ENCODE measurements around the gene RNF220. TPM values are rescaled to one million over a fixed set of nuclear protein-coding genes. Genes with fewer than 3 reads are reported as not detected.
A peak's percentile ranks its signal among the peaks of the same experiment; 100 is the strongest.

RNF220 gene
- total RNA-seq, 1 donor from 2014 or later: 47.1 TPM

DNA sequence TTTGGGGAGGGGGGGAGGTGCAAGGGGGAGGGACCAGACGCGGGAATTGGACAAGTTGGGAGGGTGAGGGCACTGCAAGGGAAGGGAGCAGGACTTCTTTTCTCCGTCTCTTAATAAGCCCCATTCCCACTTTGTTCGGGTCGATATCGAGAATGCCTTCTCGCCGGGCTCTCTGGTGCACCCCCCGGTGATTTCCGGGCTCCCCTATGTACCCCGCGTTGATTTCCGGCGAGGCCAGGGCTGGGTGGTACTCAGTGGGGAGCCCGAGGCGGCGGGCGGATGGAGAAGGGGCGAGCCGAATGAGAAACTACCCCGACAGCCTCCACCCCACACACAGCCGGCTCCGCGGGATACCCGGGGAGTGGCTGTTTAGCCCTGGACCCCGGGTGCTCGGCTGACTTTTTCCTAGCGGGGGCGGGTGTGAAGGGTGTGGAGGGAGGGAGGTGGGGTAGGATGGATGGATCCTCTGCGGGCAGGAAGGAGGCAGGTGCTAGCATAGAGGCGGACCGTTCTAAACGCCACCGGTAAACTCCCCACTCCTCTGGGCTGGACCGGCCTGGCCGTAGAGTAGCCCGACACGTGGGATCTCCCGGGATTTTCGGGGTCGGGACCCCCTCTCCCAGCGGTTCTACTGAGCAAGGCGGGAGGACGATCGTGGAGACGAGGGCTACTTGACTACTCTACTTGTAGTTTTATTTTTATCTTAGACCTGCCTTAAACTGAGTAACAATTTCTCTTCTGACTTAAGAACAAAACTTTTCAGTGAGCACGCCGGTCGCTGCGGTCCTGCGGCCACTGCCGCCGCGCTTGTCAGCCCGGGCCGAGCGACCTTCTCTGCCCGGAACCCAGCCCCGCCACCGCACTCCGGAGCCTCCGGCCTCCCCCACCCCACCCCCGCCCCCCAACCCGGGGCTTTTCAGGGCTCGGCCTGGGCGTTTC, 1.0 kb downstream of the RNF220 start:
- peak overlapping the region; percentile 72 for H3K27ac Mint-ChIP-seq (ENCODE audit: unreplicated experiment)
- Histone ChIP-seq H3K4me2 (ENCODE audit: low read length) (peak overlapping the region; percentile 97), H3K27ac (ENCODE audit: low read depth, low read length) (no peak overlapping the region), H3K79me2 (ENCODE audit: insufficient read depth, low read length) (peaks cover 2% of the 10 kb centered on the region), H2AFZ (ENCODE audit: low read depth, low read length) (peak overlapping the region; percentile 96), H3K36me3 (ENCODE audit: insufficient read depth, low read length) (no peaks in the 10 kb centered on the region), H4K20me1 (ENCODE audit: insufficient read depth, low read length) (peaks cover 15% of the 10 kb centered on the region), H3K27me3 (ENCODE audit: insufficient read depth, low read length) (peaks cover 62% of the 10 kb centered on the region), H3K4me3 (ENCODE audit: insufficient read depth, low read depth, low read length) (peak overlapping the region; percentile 59), H3K9ac (ENCODE audit: low read length) (peak overlapping the region; percentile 70), H3K4me1 (ENCODE audit: insufficient read depth, low read length) (peaks cover 14% of the 10 kb centered on the region), H3K9me3 (ENCODE audit: insufficient read depth, low read depth, low read length) (no peaks in the 10 kb centered on the region)
- peak overlapping the region; percentile 94 for H3K4me3 Mint-ChIP-seq (ENCODE audit: unreplicated experiment)
- H3K36me3 Mint-ChIP-seq (ENCODE audit: low read depth, unreplicated experiment): no peaks in the 10 kb centered on the region
- peaks cover 7% of the 10 kb centered on the region for H3K4me1 Mint-ChIP-seq (ENCODE audit: low read depth, unreplicated experiment)
- H3K9me3 Mint-ChIP-seq (ENCODE audit: unreplicated experiment): no peaks in the 10 kb centered on the region
- peaks cover 17% of the 10 kb centered on the region for H3K27me3 Mint-ChIP-seq (ENCODE audit: low read depth, unreplicated experiment)
- no peak for DNase-seq (ENCODE audit: low read depth)
- peak; percentile 82 for TF ChIP-seq EZH2 (IDR thresholded peaks at IDR 0.05; ENCODE audit: insufficient read depth, low read length)
- TF ChIP-seq, protein P1, sequence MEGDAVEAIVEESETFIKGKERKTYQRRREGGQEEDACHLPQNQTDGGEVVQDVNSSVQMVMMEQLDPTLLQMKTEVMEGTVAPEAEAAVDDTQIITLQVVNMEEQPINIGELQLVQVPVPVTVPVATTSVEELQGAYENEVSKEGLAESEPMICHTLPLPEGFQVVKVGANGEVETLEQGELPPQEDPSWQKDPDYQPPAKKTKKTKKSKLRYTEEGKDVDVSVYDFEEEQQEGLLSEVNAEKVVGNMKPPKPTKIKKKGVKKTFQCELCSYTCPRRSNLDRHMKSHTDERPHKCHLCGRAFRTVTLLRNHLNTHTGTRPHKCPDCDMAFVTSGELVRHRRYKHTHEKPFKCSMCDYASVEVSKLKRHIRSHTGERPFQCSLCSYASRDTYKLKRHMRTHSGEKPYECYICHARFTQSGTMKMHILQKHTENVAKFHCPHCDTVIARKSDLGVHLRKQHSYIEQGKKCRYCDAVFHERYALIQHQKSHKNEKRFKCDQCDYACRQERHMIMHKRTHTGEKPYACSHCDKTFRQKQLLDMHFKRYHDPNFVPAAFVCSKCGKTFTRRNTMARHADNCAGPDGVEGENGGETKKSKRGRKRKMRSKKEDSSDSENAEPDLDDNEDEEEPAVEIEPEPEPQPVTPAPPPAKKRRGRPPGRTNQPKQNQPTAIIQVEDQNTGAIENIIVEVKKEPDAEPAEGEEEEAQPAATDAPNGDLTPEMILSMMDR (IDR thresholded peaks at IDR 0.05; ENCODE audit: insufficient read depth, low read depth, low read length): no peak
- FAIRE-seq: no peak

GRCh38 chr1:44406737-44407429, 1.8 kb downstream of the RNF220 start:
- Mint-ChIP-seq H3K4me1 (ENCODE audit: low read depth, unreplicated experiment) (peaks cover 7% of the 10 kb centered on the region), H3K36me3 (ENCODE audit: low read depth, unreplicated experiment) (peaks cover 1% of the 10 kb centered on the region), H3K4me3 (ENCODE audit: unreplicated experiment) (peak overlapping the region; percentile 78), H3K27me3 (ENCODE audit: low read depth, unreplicated experiment) (peaks cover 17% of the 10 kb centered on the region), H3K9me3 (ENCODE audit: unreplicated experiment) (no peaks in the 10 kb centered on the region), H3K27ac (ENCODE audit: unreplicated experiment) (no peak overlapping the region)
- H3K9ac ChIP-seq (ENCODE audit: low read length): no peak overlapping the region
- H3K9me3 ChIP-seq (ENCODE audit: insufficient read depth, low read depth, low read length): no peaks in the 10 kb centered on the region
- peak; percentile 96 for TF ChIP-seq EZH2 (IDR thresholded peaks at IDR 0.05; ENCODE audit: insufficient read depth, low read length)
- TF ChIP-seq, protein P1 (IDR thresholded peaks at IDR 0.05; ENCODE audit: insufficient read depth, low read depth, low read length): no peak
- H3K79me2 ChIP-seq (ENCODE audit: insufficient read depth, low read length): peaks cover 2% of the 10 kb centered on the region
- peak overlapping the region; percentile 97 for H3K4me2 ChIP-seq (ENCODE audit: low read length)
- H3K27me3 ChIP-seq (ENCODE audit: insufficient read depth, low read length): peaks cover 63% of the 10 kb centered on the region
- H3K36me3 ChIP-seq (ENCODE audit: insufficient read depth, low read length): no peaks in the 10 kb centered on the region
- H3K27ac ChIP-seq (ENCODE audit: low read depth, low read length): no peak overlapping the region
- no peak for FAIRE-seq
- DNase-seq (ENCODE audit: low read depth): no peak
- H4K20me1 ChIP-seq (ENCODE audit: insufficient read depth, low read length): peaks cover 15% of the 10 kb centered on the region
- peak overlapping the region; percentile 40 for H2AFZ ChIP-seq (ENCODE audit: low read depth, low read length)
- H3K4me3 ChIP-seq (ENCODE audit: insufficient read depth, low read depth, low read length): no peak overlapping the region
- peaks cover 14% of the 10 kb centered on the region for H3K4me1 ChIP-seq (ENCODE audit: insufficient read depth, low read length)

Data from astrocyte (in vitro differentiated cells and primary cell).